ENCODE measurements around the gene ZNF384. TPM values are rescaled to one million over a fixed set of nuclear protein-coding genes. Genes with fewer than 3 reads are reported as not detected.

Gene ZNF384
- total and polyA plus RNA-seq, 4 donors, result 29.0 to 50.8 (median 31.8) TPM

DNA sequence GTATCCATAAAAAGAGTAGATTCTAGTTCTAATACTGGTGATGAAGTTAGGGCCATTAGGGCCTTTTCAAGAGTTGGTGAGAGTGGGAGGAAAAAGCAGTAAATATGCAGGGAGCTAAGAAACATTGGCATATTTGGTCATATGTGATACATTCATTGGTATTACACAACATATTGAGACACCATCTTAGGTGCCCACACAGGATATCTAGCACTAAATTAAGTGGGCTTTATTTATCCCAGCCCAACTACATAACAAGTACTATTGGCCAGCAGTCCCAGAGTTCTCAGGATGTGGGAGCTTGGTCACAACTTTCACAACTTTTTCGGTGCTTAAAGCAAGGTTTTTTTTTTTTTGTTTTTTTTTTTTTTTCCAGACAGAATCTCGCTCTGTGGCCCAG lies 24.3 kb downstream of the ZNF384 start:
- H3K36me3 ChIP-seq (ENCODE audit: control insufficient read depth in 4 of 4, insufficient read depth in 4 of 4, low read length in 4 of 4), result peaks cover 12 to 29% (median 23%) of the 10 kb centered on the region in 4 donors
- TF ChIP-seq, protein P1, sequence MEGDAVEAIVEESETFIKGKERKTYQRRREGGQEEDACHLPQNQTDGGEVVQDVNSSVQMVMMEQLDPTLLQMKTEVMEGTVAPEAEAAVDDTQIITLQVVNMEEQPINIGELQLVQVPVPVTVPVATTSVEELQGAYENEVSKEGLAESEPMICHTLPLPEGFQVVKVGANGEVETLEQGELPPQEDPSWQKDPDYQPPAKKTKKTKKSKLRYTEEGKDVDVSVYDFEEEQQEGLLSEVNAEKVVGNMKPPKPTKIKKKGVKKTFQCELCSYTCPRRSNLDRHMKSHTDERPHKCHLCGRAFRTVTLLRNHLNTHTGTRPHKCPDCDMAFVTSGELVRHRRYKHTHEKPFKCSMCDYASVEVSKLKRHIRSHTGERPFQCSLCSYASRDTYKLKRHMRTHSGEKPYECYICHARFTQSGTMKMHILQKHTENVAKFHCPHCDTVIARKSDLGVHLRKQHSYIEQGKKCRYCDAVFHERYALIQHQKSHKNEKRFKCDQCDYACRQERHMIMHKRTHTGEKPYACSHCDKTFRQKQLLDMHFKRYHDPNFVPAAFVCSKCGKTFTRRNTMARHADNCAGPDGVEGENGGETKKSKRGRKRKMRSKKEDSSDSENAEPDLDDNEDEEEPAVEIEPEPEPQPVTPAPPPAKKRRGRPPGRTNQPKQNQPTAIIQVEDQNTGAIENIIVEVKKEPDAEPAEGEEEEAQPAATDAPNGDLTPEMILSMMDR (IDR thresholded peaks at IDR 0.05; ENCODE audit: control extremely low read depth, extremely low read depth), result no peak
- ATAC-seq (ENCODE audit: insufficient read depth, low FRiP score), result no peak
- no peak overlapping the region for H3K27ac ChIP-seq (ENCODE audit: low read depth in 1 of 2, low read length in 1 of 2)
- H3K4me1 ChIP-seq (ENCODE audit: control insufficient read depth in 5 of 5, insufficient read depth in 5 of 5, low read length in 5 of 5), result peaks cover 0 to 11% (median 6%) of the 10 kb centered on the region in 5 donors
- 52 to 61% methylated on average over 2 of the region's 2 CpGs for WGBS, 2 donors
- no peak for DNase-seq
- H3K27me3 ChIP-seq (ENCODE audit: control insufficient read depth in 3 of 3, insufficient read depth in 3 of 3, low read length in 2 of 3), result no peaks in the 10 kb centered on the region
- H3K9ac ChIP-seq (ENCODE audit: insufficient read depth in 1 of 2, low read length in 2 of 2), result no peak overlapping the region
- H3K9me3 ChIP-seq (ENCODE audit: control insufficient read depth in 4 of 4, insufficient read depth in 3 of 4, low read length in 3 of 4), result no peaks in the 10 kb centered on the region
- no peak overlapping the region for H3K4me3 ChIP-seq

DNA sequence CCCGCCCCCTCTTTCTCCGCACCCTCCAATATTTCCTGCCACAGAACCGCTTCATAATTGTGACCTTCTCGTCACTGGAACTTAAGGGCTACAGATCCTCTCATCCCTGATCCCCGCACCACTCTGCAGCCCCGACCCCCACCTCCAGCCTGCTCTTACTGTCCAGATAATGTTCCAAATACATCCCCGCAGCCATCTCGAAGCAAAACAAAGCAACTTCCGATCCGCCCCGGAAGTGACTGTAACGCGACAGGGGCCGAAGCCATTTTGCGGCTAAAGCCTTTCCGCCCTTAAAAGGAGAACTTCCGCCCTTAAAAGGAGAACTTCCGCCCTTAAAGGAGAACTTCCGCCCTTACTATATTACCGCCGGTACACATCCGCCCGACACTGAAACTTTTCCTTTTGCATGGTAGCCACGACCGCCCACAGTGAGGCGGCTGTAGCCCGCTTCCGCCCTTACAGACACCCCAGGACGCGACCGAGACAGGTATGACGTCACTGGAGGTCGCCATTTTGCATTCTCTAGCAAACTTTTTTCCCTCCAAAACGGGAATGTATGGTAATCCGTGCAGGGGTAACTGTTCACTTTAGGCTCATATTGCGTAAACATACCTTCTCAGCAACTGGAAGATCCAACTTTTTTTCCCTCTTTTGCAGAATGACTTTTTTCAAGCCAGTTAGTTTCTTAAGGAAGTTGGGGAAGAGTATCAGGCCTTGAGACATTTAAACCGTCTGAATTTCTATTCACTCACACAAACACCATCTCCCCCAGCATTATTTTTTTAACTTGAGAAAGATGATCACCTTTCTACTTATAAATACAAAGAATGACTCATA lies 26.1 kb downstream of the ZNF384 start, which contains the start of gene ING4:
Gene ING4, minus strand, starts transcription at position 214 of the 837 bp plus-strand sequence. Its CDS starts 18 bp downstream, at position 196.
- peak; percentile 99 to 100 (median 100) for DNase-seq
- H3K27ac ChIP-seq (ENCODE audit: low read depth in 1 of 2, low read length in 1 of 2), result peak within 1 kb of the TSS; percentile 85 to 88

DNA sequence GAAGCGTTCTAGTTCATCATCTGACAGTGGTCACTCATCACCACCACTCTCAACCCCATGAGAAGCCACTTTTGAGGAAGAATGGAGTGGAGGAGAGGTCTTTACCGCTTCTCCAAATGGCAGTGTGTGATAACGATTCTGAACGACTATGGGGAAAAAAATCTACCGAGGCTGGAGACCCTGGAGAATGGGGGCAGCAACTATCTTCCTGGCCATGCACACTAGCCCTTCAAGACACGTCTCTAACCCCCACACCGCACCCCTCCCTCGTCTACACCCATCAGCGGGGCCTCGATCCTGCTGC lies 26.6 kb downstream of the ZNF384 start:
- Histone ChIP-seq H3K36me3 (ENCODE audit: control insufficient read depth in 4 of 4, insufficient read depth in 4 of 4, low read length in 4 of 4) (peaks cover 7 to 17% (median 10%) of the 10 kb centered on the region in 4 donors), H3K4me1 (ENCODE audit: control insufficient read depth in 5 of 5, insufficient read depth in 5 of 5, low read length in 5 of 5) (peaks cover 0 to 11% (median 6%) of the 10 kb centered on the region in 5 donors), H3K27me3 (ENCODE audit: control insufficient read depth in 3 of 3, insufficient read depth in 3 of 3, low read length in 2 of 3) (no peaks in the 10 kb centered on the region), H3K27ac (ENCODE audit: low read depth in 1 of 2, low read length in 1 of 2) (peak overlapping the region; percentile 56 to 85), H3K9ac (ENCODE audit: insufficient read depth in 1 of 2, low read length in 2 of 2) (peak overlapping the region; percentile 75 to 98), H3K4me3 (peak overlapping the region; percentile 87), H3K9me3 (ENCODE audit: control insufficient read depth in 4 of 4, insufficient read depth in 3 of 4, low read length in 3 of 4) (no peaks in the 10 kb centered on the region)
- WGBS, 2 donors, result 0 to 1% methylated on average over 10 of the region's 10 CpGs
- DNase-seq (no peak), ATAC-seq (ENCODE audit: insufficient read depth, low FRiP score) (no peak)
- TF ChIP-seq, protein P1 (IDR thresholded peaks at IDR 0.05; ENCODE audit: control extremely low read depth, extremely low read depth), result no peak

More for the DNA sequence above, 26.1 kb downstream of the ZNF384 start, which contains the start of gene ING4:
- ATAC-seq (ENCODE audit: insufficient read depth, low FRiP score), result peak; percentile 99
- Histone ChIP-seq H3K9me3 (ENCODE audit: control insufficient read depth in 4 of 4, insufficient read depth in 3 of 4, low read length in 3 of 4) (no peaks in the 10 kb centered on the region), H3K4me3 (peak within 1 kb of the TSS; percentile 87), H3K9ac (ENCODE audit: insufficient read depth in 1 of 2, low read length in 2 of 2) (peak within 1 kb of the TSS; percentile 75 to 98), H3K36me3 (ENCODE audit: control insufficient read depth in 4 of 4, insufficient read depth in 4 of 4, low read length in 4 of 4) (peaks cover 8 to 22% (median 13%) of the 10 kb centered on the region in 4 donors), H3K27me3 (ENCODE audit: control insufficient read depth in 3 of 3, insufficient read depth in 3 of 3, low read length in 2 of 3) (no peaks in the 10 kb centered on the region), H3K4me1 (ENCODE audit: control insufficient read depth in 5 of 5, insufficient read depth in 5 of 5, low read length in 5 of 5) (peaks cover 0 to 11% (median 6%) of the 10 kb centered on the region in 5 donors)
- 2% methylated on average over 37 of the region's 37 CpGs for WGBS, 2 donors
- TF ChIP-seq, protein P1 (IDR thresholded peaks at IDR 0.05; ENCODE audit: control extremely low read depth, extremely low read depth), result no peak

All from lung (tissue), 12 donors.